ENCODE measurements around the gene C17orf100.

C17orf100 gene

GRCh38 chr17:6695051-6695450 is 43.5 kb downstream of the C17orf100 start:
- DNase-seq = no peak

DNA sequence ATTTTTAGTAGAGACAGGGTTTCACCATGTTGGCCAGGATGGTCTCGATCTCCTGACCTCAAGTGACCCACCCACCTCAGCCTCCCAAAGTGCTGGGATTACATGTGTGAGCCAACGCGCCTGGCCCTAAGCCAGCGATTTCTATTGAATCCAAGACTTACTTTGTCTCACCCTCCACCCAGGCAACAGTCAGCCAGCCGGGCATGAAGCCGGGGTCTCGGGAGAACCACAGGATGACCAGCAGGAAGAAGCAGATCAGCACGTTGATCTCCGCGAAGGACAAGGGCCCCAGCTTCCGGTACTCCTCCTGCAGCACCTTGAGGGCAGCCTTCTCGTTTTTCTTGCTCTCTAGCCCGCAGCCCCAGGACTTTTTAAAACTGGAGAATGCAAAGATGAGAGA is 44.0 kb downstream of the C17orf100 start:
- no peak for DNase-seq

DNA sequence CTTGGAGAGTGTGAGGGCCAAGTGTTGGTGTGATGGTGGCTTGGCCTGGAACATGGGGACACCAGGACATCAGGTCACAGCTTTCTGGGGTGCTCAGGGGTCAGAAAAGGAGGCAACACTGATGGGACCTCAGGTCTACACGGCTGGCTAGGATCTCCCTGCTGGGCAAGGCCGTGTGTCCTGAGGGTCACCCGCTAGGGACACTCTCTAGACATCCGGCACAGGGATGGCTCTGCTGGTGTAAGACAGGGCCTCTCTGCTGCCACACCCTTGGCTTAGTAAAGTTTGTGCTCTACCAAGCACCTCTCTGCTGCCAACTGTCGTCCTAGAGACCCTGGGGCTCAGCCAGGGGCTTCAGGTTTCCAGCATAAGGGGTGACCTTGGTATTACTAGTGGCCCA is 45.3 kb downstream of the C17orf100 start:
- no peak for DNase-seq

DNA sequence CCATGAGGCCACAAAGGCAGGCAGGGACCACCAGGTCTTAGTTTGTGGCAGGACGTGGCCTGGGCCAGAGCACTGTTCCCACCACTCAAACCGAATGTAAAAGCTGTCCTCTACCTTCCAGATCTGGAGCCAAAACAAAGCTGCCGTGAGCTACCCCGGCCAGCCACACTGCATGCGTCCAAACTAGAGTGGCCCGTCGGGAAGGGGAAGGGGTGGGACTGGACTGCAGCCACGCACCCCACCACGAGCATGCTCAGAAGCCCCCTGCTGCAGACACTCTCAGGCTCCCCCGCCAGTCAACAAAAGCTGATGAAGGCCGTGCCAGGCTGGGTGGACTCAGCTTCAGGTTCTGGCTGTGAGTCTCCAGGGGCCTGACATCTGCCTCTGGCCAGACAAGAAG is 46.4 kb downstream of the C17orf100 start:
- no peak for DNase-seq

GRCh38 chr17:6699997-6700947 is 48.7 kb downstream of the C17orf100 start:
- no peak for DNase-seq

DNA sequence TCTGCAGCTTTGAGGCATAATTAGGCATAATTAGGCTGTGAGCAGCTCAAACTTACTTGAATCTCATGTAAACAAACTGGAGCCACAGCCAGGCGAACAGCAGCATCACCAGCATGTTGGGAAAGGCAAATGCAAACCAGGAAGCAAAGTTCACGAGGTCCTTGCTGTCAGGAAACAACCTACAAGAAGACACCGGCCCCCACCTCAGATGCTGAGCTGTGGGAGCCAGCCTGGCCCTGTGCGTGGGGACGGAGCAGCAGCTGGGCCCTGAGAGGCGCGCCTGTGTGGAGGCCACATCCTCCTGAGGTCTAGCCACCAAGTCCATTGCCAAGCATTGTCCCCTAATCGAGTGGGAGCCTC is 49.4 kb downstream of the C17orf100 start:
- DNase-seq = no peak

DNA sequence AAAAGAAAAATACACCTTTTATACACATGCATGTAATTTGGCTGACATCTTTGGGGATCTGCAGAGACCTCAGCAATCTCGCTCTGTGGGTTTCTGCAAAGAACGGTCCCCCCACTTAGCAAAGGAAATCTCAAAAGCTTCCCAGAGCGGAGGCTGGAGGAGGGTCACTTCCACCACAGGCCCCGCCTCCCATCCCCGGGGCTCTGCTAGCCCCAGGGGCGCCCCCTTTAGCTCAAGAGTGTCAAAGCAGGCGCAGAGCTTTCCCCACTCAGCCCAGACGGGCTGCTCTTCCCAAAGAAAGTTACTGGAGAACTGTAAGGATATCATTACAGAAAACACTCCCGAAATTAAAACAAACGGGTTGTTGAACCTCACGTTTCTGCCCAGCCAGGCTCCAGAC is 50.2 kb downstream of the C17orf100 start:
- DNase-seq = peak; percentile 3

- DNase-seq = no peak
Measured at GRCh38 chr17:6702567-6703215, 51.1 kb downstream of the C17orf100 start.
